Measurements from ENCODE around the gene SLA2.
A peak's percentile ranks its signal among the peaks of the same experiment; 100 is the strongest.
"Not testable (repeated sequence)": the region's sequence is repeated elsewhere in the genome, so short reads cannot be mapped to it uniquely, and the experiment has no call there.

The SLA2 gene

GRCh38 chr20:36582821-36583220 is 63.2 kb downstream of the SLA2 start:
- Mint-ChIP-seq H3K27me3 (no peaks in the 10 kb centered on the region), H3K9me3 (ENCODE audit: low read depth) (no peaks in the 10 kb centered on the region), H3K4me3 (no peak overlapping the region), H3K27ac (peak overlapping the region; percentile 86), H3K36me3 (peaks cover 5% of the 10 kb centered on the region), H3K4me1 (ENCODE audit: low read depth) (peaks cover 37% of the 10 kb centered on the region)

DNA sequence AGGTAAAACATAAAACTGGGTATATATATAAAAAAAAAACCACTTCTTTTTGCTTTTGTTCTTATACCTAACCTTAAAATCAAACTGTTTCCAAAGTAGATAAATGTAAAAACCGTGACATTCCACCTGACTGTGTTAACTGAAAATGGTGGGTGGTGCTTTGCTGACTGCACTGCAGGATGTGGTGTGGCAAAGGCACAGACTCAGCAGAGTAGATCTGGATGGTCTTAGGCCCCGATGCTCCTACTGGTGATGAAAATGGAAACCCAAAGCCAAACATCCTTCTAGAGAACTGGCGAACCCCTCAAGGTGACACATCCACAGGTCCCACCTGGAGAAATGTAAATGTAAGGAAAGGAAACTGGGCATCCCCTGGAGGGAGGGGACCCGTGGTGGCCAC is 63.7 kb downstream of the SLA2 start:
- Mint-ChIP-seq H3K4me1 (ENCODE audit: low read depth) (peaks cover 33% of the 10 kb centered on the region), H3K27ac (peak overlapping the region; percentile 86), H3K36me3 (peaks cover 5% of the 10 kb centered on the region), H3K4me3 (peak overlapping the region; percentile 40), H3K9me3 (ENCODE audit: low read depth) (no peaks in the 10 kb centered on the region), H3K27me3 (no peaks in the 10 kb centered on the region)

GRCh38 chr20:36579996-36580545 is 65.9 kb downstream of the SLA2 start:
- Mint-ChIP-seq H3K9me3 (ENCODE audit: low read depth) (no peaks in the 10 kb centered on the region), H3K27ac (peak overlapping the region; percentile 68), H3K27me3 (no peaks in the 10 kb centered on the region), H3K4me1 (ENCODE audit: low read depth) (peaks cover 39% of the 10 kb centered on the region), H3K36me3 (peaks cover 5% of the 10 kb centered on the region), H3K4me3 (peak overlapping the region; percentile 15)

DNA sequence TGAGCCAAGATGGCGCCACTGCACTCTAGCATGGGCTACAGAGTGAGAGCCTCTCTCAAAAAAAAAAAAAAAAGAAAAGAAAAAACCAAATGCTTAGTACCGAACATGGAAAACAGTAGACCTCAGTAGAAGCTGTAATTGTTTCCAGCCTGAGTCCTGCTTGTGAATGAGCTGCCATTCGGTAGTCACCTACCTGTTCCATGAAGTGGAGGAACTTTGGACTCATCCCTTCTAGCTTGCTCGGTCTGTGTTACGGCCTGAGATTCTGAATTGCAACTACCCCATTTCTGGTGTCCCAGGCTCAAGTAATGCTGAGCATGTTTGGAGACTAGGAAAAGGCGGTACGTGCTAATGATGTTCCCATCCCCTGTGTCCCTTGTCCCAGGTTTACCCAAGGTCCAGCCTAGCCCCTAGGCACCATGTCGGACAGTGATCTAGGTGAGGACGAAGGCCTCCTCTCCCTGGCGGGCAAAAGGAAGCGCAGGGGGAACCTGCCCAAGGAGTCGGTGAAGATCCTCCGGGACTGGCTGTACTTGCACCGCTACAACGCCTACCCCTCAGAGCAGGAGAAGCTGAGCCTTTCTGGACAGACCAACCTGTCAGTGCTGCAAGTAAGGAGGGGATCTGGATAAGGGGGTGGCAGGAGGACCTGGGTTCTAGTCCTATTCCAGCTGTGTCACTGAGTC is 67.5 kb downstream of the SLA2 start:
- peaks cover 3% of the 10 kb centered on the region for H3K36me3 Mint-ChIP-seq
- H3K4me3 Mint-ChIP-seq = no peak overlapping the region
- peaks cover 44% of the 10 kb centered on the region for H3K4me1 Mint-ChIP-seq (ENCODE audit: low read depth)
- H3K9me3 Mint-ChIP-seq (ENCODE audit: low read depth) = no peaks in the 10 kb centered on the region
- peak overlapping the region; percentile 16 for H3K27ac Mint-ChIP-seq
- H3K27me3 Mint-ChIP-seq = no peaks in the 10 kb centered on the region

GRCh38 chr20:36576081-36576445 is 69.9 kb downstream of the SLA2 start:
- no peaks in the 10 kb centered on the region for H3K27me3 Mint-ChIP-seq
- H3K27ac Mint-ChIP-seq = peak overlapping the region; percentile 99
- H3K4me3 Mint-ChIP-seq = peak overlapping the region; percentile 100
- no peaks in the 10 kb centered on the region for H3K9me3 Mint-ChIP-seq (ENCODE audit: low read depth)
- peaks cover 3% of the 10 kb centered on the region for H3K36me3 Mint-ChIP-seq
- peaks cover 45% of the 10 kb centered on the region for H3K4me1 Mint-ChIP-seq (ENCODE audit: low read depth)

GRCh38 chr20:36574366-36575135 is 71.4 kb downstream of the SLA2 start:
- H3K4me1 Mint-ChIP-seq (ENCODE audit: low read depth) = peaks cover 42% of the 10 kb centered on the region
- H3K27me3 Mint-ChIP-seq = no peaks in the 10 kb centered on the region
- H3K9me3 Mint-ChIP-seq (ENCODE audit: low read depth) = no peaks in the 10 kb centered on the region
- H3K4me3 Mint-ChIP-seq = peak overlapping the region; percentile 100
- H3K36me3 Mint-ChIP-seq = no peaks in the 10 kb centered on the region
- H3K27ac Mint-ChIP-seq = peak overlapping the region; percentile 99

- no peaks in the 10 kb centered on the region for H3K36me3 Mint-ChIP-seq
- no peaks in the 10 kb centered on the region for H3K9me3 Mint-ChIP-seq (ENCODE audit: low read depth)
- peak overlapping the region; percentile 66 for H3K4me3 Mint-ChIP-seq
- H3K4me1 Mint-ChIP-seq (ENCODE audit: low read depth) = peaks cover 42% of the 10 kb centered on the region
- H3K27me3 Mint-ChIP-seq = no peaks in the 10 kb centered on the region
- peak overlapping the region; percentile 41 for H3K27ac Mint-ChIP-seq
Observed at GRCh38 chr20:36573798-36574365, 72.1 kb downstream of the SLA2 start.

- no peaks in the 10 kb centered on the region for H3K36me3 Mint-ChIP-seq
- peak within 1 kb of the TSS; percentile 100 for H3K4me3 Mint-ChIP-seq
- peaks cover 40% of the 10 kb centered on the region for H3K4me1 Mint-ChIP-seq (ENCODE audit: low read depth)
Observed at GRCh38 chr20:36573103-36573797, 72.7 kb downstream of the SLA2 start, which contains the start of gene TGIF2. TGIF2 (plus strand) TSS chr20:36573597; CDS start chr20:36578775, 5,178 bp downstream.

DNA sequence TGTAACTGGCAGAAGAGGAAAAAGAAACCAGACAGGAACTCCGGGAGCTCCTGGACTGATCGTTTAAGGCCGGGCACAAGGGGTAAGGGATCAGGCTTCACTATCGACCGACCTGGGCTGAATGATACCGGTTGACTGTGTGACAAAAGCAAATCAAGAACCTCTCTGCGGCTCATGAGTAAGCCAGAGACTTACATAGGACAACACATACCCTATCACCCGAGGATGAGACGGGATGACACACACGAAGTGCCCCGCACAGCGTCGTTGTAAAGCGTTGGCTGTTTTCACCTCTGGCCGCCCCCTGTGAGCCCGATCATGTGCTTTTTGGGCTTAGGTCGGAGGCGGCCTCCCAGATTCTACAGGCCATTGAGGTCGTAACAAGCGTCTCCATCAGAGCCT is 73.3 kb downstream of the SLA2 start:
- peak overlapping the region; percentile 95 for H3K4me3 Mint-ChIP-seq
- H3K27ac Mint-ChIP-seq = peak overlapping the region; percentile 100
- H3K36me3 Mint-ChIP-seq = no peaks in the 10 kb centered on the region

More at GRCh38 chr20:36573103-36573797, 72.7 kb downstream of the SLA2 start, which contains the start of gene TGIF2:
- Mint-ChIP-seq H3K27me3 (no peaks in the 10 kb centered on the region), H3K9me3 (ENCODE audit: low read depth) (no peaks in the 10 kb centered on the region), H3K27ac (peak within 1 kb of the TSS; percentile 100)

GRCh38 chr20:36571564-36572504 is 74.2 kb downstream of the SLA2 start:
- H3K9me3 Mint-ChIP-seq (ENCODE audit: low read depth) = no peaks in the 10 kb centered on the region
- peak overlapping the region; percentile 95 for H3K4me3 Mint-ChIP-seq
- peak overlapping the region; percentile 100 for H3K27ac Mint-ChIP-seq
- no peaks in the 10 kb centered on the region for H3K27me3 Mint-ChIP-seq
- peaks cover 40% of the 10 kb centered on the region for H3K4me1 Mint-ChIP-seq (ENCODE audit: low read depth)
- no peaks in the 10 kb centered on the region for H3K36me3 Mint-ChIP-seq

More for the DNA sequence above, 73.3 kb downstream of the SLA2 start:
- Mint-ChIP-seq H3K9me3 (ENCODE audit: low read depth) (no peaks in the 10 kb centered on the region), H3K4me1 (ENCODE audit: low read depth) (peaks cover 40% of the 10 kb centered on the region), H3K27me3 (no peaks in the 10 kb centered on the region)

DNA sequence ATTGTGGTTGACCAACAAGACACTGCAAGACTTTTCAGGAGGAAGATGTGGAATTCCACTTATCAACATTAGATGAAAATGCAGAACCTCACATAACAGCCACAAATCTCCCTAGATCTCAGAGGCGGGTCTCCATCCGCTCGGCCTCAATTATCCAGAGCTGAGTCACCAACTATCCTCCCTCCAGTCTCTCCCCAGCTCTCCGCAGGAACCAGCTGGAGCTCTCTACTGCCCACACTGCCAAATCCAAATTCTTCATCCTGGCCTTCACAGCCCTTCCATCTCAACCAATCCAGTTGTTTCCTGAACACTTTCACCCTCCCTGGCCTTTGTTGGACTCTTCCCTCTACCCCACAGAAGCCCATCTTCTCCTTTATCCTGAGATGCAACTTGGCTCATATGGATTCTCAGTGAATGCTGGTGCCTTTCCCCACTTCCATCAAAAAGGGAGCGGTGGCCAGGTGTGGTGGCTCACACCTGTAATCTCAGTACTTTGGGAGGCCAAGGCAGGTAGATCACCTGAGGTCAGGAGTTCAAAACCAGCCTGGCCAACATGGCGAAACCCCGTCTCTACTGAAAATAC is 76.1 kb downstream of the SLA2 start:
- Mint-ChIP-seq H3K27me3 (no peaks in the 10 kb centered on the region), H3K4me1 (ENCODE audit: low read depth) (peaks cover 23% of the 10 kb centered on the region), H3K36me3 (peaks cover 2% of the 10 kb centered on the region), H3K9me3 (ENCODE audit: low read depth) (no peaks in the 10 kb centered on the region), H3K27ac (peak overlapping the region; percentile 73), H3K4me3 (no peak overlapping the region)

DNA sequence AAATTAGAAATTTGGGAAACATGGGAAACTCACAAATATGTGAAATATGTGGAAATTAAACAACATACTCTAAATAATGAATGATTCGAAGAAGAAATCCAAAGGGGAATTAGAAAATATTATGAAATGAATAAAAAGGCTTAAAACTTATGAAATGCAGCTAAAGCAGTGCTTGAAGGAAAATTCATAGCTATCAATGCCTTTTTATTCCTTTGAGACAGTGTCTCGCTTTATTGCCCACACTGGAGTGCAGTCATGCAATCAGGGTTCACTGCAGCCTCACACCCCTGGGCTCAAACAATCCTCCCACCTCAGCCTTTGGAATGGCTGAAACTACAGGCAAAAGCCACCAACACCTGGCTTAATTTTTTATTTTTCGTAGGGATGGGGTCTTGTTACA is 80.5 kb downstream of the SLA2 start:
- Mint-ChIP-seq H3K9me3 (ENCODE audit: low read depth) (no peaks in the 10 kb centered on the region), H3K4me3 (no peak overlapping the region), H3K27ac (no peak overlapping the region), H3K4me1 (ENCODE audit: low read depth) (peaks cover 6% of the 10 kb centered on the region), H3K36me3 (peaks cover 4% of the 10 kb centered on the region), H3K27me3 (no peaks in the 10 kb centered on the region)

DNA sequence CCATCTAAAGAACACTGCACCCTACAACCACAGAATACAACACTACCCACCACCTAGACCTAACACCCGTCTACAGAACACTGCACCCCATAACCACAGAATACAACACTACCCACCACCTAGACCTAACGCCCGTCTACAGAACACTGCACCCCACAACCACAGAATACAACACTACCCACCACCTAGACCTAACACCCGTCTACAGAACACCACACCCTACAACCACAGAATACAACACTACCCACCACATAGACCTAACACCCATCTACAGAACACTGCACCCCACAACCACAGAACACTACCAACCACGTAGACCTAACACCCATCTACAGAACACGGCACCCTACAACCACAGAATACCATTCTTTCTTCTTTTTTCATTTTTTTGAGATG is 81.3 kb downstream of the SLA2 start:
- H3K36me3 Mint-ChIP-seq; H3K9me3 Mint-ChIP-seq (ENCODE audit: low read depth); H3K27me3 Mint-ChIP-seq; H3K4me3 Mint-ChIP-seq; H3K4me1 Mint-ChIP-seq (ENCODE audit: low read depth); H3K27ac Mint-ChIP-seq: not testable (repeated sequence)

All from activated naive CD8-positive, alpha-beta T cell (primary cell).